ENCODE measurements around the gene AFAP1.

DNA sequence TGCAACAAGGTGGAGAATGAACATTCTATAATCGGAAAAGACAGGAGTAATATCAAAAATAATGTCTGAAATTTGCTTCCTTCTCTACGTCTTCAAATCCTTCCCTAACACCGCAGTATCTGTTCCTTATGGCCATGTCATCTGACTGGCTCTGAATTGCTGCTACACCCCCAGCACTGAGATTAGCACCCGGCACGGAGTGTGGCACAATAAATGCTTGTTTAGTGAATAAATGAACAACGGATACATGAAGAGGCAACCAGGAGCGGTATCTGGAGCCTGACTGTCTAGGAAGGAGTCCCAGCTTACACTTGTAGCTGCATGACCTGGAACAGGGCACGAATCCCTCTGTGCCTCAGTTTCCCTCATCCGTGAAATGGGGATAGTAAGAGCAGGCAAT, 164.3 kb downstream of the AFAP1 start:
- TF ChIP-seq POLR2A (IDR thresholded peaks at IDR 0.05; ENCODE audit: low read depth, low read length) = no peak
- no peak for TF ChIP-seq POLR2AphosphoS5 (IDR thresholded peaks at IDR 0.05; ENCODE audit: low read depth, low read length)
- TF ChIP-seq TAF1 (IDR thresholded peaks at IDR 0.05; ENCODE audit: borderline replicate concordance, low read depth, low read length) = no peak
